K562 (cell line): ENCODE data around the gene GRK1. TPM values are rescaled to one million over a fixed set of nuclear protein-coding genes. Genes with fewer than 3 reads are reported as not detected.

Experiments used
- ATAC-seq: fragments of 200-7000 bp; cut with Tn5 transposase; 3 replicates; pipeline ENCODE4 v1.9.1; 2020; ENCODE audit warnings: moderate library complexity
- BruUV-seq: library from RNA; stranded (reverse); fragments of 400-500 nt; replicated peaks from 2 replicates; lab custom pipeline; 2021; lab: Mats Ljungman, UMichigan
- CTCF ChIA-PET: fragments of 300-600 bp; formaldehyde crosslinking; extraction: SDS; loops from one replicate; lab custom pipeline; 2021; ENCODE audit warnings: low intra/inter-chr PET ratio; lab: Yijun Ruan, JAX
- POLR2A ChIA-PET: fragments of 300-600, 350-650 bp; sonication (Branson Sonifier 250); formaldehyde crosslinking; extraction: SDS; loops from one replicate; lab custom pipeline; 2021; ENCODE audit warnings: antibody characterized with exemption, inconsistent platforms; lab: Yijun Ruan, JAX
- DNase-seq, 4 experiments: peaks; one replicate each; pipeline versions ENCODE4 v3.0.0 to v3.0.0-alpha.2; 2011 to 2018; ENCODE audit warnings: low spot score in 3 of 4, mixed read lengths in 3 of 4; ENCODE audit errors: extremely low read depth in 1 of 4
- FAIRE-seq: peaks from 2 replicates; lab custom pipeline; 2011; peaks lifted over from hg19 to GRCh38; lab: Jason Lieb, UNC
- H2AFZ ChIP-seq: 2 replicates; pipeline ENCODE4 v1.6.0; 2011; ENCODE audit warnings: low read depth, low read length, control low read depth, inconsistent platforms
- H3K27ac ChIP-seq: fragments of 200-600 bp; 3 replicates; pipeline ENCODE4 v1.8.0; 2011; ENCODE audit warnings: low read depth, mild to moderate bottlenecking, control low read depth, inconsistent platforms, low read length, moderate library complexity, mixed read lengths; ENCODE audit errors: extremely low read depth
- H3K27me3 ChIP-seq, 2 experiments: fragments of 300-600 bp in 1 of 2; 2 replicates in 1 of 2; 3 replicates in 1 of 2; pipeline versions ENCODE4 v1.6.0 to v1.8.0; 2011; ENCODE audit warnings: inconsistent platforms in 2 of 2, low read length in 2 of 2, mild to moderate bottlenecking in 1 of 2, mixed read lengths in 1 of 2, moderate library complexity in 1 of 2; ENCODE audit not compliant: control insufficient read depth in 2 of 2, insufficient read depth in 2 of 2
- H3K36me3 ChIP-seq: fragments of 300-600 bp; 3 replicates; pipeline ENCODE4 v1.8.0; 2011; ENCODE audit warnings: mild to moderate bottlenecking, low read length, inconsistent platforms; ENCODE audit not compliant: control insufficient read depth, insufficient read depth
- H3K4me1 ChIP-seq, 2 experiments: fragments of 200-600 bp in 1 of 2; replicated peaks in 1 of 2; 2 replicates in 1 of 2; 3 replicates in 1 of 2; pipeline versions ENCODE4 v1.5.1 to v1.8.0; 2011; ENCODE audit warnings: inconsistent platforms in 2 of 2, low read length in 2 of 2, mild to moderate bottlenecking in 1 of 2, mixed read lengths in 1 of 2, moderate library complexity in 1 of 2; ENCODE audit not compliant: control insufficient read depth in 2 of 2, insufficient read depth in 2 of 2
- H3K4me2 ChIP-seq: 2 replicates; pipeline ENCODE4 v1.6.1; 2011; ENCODE audit warnings: low read length, control low read depth, inconsistent platforms, mixed read lengths; ENCODE audit not compliant: insufficient read depth
- H3K4me3 ChIP-seq: fragments of 200-600 bp; sonication (generic), shearing (Covaris generic); 2 replicates; pipeline ENCODE4 v1.5.1; 2016; ENCODE audit warnings: control low read depth, inconsistent platforms
- H3K79me2 ChIP-seq: fragments of 200-600 bp; 3 replicates; pipeline ENCODE4 v1.8.0; 2011; ENCODE audit warnings: low read length, inconsistent platforms; ENCODE audit not compliant: control insufficient read depth, insufficient read depth
- H3K9ac ChIP-seq, 2 experiments: 2 replicates each; pipeline versions ENCODE4 v1.6.0 to v1.6.1; 2011; ENCODE audit warnings: low read depth in 2 of 2, low read length in 2 of 2, control low read depth in 1 of 2, inconsistent platforms in 1 of 2, mild to moderate bottlenecking in 1 of 2, mixed read lengths in 1 of 2; ENCODE audit not compliant: insufficient read depth in 1 of 2
- H3K9me1 ChIP-seq: one replicate; pipeline ENCODE4 v1.6.0; 2011; ENCODE audit warnings: inconsistent platforms, mild to moderate bottlenecking, low read length, moderate library complexity; ENCODE audit not compliant: control insufficient read depth, insufficient read depth
- H3K9me3 ChIP-seq: replicated peaks from 2 replicates; pipeline ENCODE4 v1.5.1; 2011; ENCODE audit warnings: low read depth, low read length, inconsistent platforms; ENCODE audit not compliant: control insufficient read depth, insufficient read depth
- H4K20me1 ChIP-seq: replicated peaks from 2 replicates; pipeline ENCODE4 v1.6.1; 2011; ENCODE audit warnings: low read length, inconsistent platforms, mixed read lengths; ENCODE audit not compliant: control insufficient read depth, insufficient read depth
- CHD7 ChIP-seq: fragments of 200-600 bp; sonication (generic); IDR thresholded peaks from one replicate; pipeline ENCODE4 v1.6.1; 2012; ENCODE audit warnings: mild to moderate bottlenecking, low read depth, low read length, inconsistent platforms
- HMG20A ChIP-seq: fragments of 450-650 bp; formaldehyde crosslinking; conservative IDR thresholded peaks from 2 replicates; pipeline ENCODE4 v1.4.0; 2020; ENCODE audit warnings: mild to moderate bottlenecking, mixed read lengths
- NCOA6 ChIP-seq: fragments of 450-650 bp; IDR thresholded peaks from 2 replicates; pipeline ENCODE4 v1.6.1; 2017; ENCODE audit warnings: mild to moderate bottlenecking
- NFATC3 ChIP-seq: fragments of 450-650 bp; IDR thresholded peaks from 2 replicates; pipeline ENCODE4 v1.6.1; 2017; ENCODE audit warnings: mild to moderate bottlenecking
- RBM25 ChIP-seq: fragments of 200-400 bp; formaldehyde crosslinking; IDR thresholded peaks from 2 replicates; pipeline ENCODE4 v1.6.1; 2018; ENCODE audit warnings: low read length, low read depth, moderate library complexity; ENCODE audit not compliant: severe bottlenecking
- RUNX1 ChIP-seq: sonication (generic); IDR thresholded peaks from 2 replicates; pipeline ENCODE4 v1.6.1; 2016; ENCODE audit warnings: antibody characterized with exemption, low read depth
- SETDB1 ChIP-seq: IDR thresholded peaks from one replicate; pipeline ENCODE4 v1.6.1; 2012; ENCODE audit warnings: low read length, control low read depth, inconsistent platforms
- SRSF7 ChIP-seq: fragments of 200-400 bp; formaldehyde crosslinking; optimal IDR thresholded peaks from 2 replicates; pipeline ENCODE3; 2017; ENCODE audit warnings: mild to moderate bottlenecking, low read depth, low read length
- SUPT5H ChIP-seq: fragments of 450-650 bp; IDR thresholded peaks from 2 replicates; pipeline ENCODE4 v1.6.1; 2016
- WHSC1 ChIP-seq: IDR thresholded peaks from one replicate; pipeline ENCODE4 v1.6.1; 2012; ENCODE audit warnings: low read length, control low read depth, inconsistent platforms
- ZNF655 ChIP-seq: fragments of 250-450 bp; sonication (Bioruptor Pico); IDR thresholded peaks from 2 replicates; pipeline ENCODE4 v1.5.0; 2021
- WGBS: fragments of 100-300 bp; shearing (Covaris generic); methylation state at CpG from one replicate; pipeline ENCODE4 v1.1.6; 2016; ENCODE audit warnings: low coverage, mixed read lengths; ENCODE audit not compliant: insufficient coverage; ENCODE audit errors: missing lambda C conversion rate; 5-methylcytosine and 5-hydroxymethylcytosine counted together
- in situ Hi-C: fragments of 300-500 bp; cut with MboI; formaldehyde crosslinking; loops from 4 replicates; pipeline ENCODE4 v1.15.0; 2018; ENCODE audit warnings: inconsistent platforms, mixed read lengths
- intact Hi-C: fragments of 100-400 bp; cut with micrococcal nuclease; formaldehyde crosslinking; loops from 2 replicates; pipeline ENCODE4 v1.14.2; 2022
- polyA plus RNA-seq, 8 experiments: library from polyadenylated mRNA; depleted of rRNA in 4 of 8; stranded (reverse) in 5 of 8; unstranded in 3 of 8; fragments of >200 nt; fragmentation: Nextera tagmentation in 2 of 8; fragmentation: Illumina TruSeq in 1 of 8; extraction: Ambion mirVana in 2 of 8; extraction: Trizol in 1 of 8; gene quantifications; 2 replicates each; pipeline versions ENCODE4 v1.2.1 to v1.2.3, GENCODE V29; 2011 to 2014; ENCODE audit warnings: inconsistent platforms in 1 of 8, missing spikeins in 1 of 8
- total RNA-seq, 7 experiments: library from RNA; depleted of rRNA in 6 of 7; stranded (reverse); fragments of >200 nt in 6 of 7; fragmentation: Illumina TruSeq in 2 of 7; extraction: Trizol in 2 of 7; gene quantifications; 2 replicates each; pipeline versions ENCODE4 v1.2.1 to v1.2.3, GENCODE V29; 2011 to 2021; ENCODE audit warnings: low replicate concordance in 1 of 7

Gene GRK1
- total and polyA plus RNA-seq, 9 of the 15 experiments (the other 6 are each of a cell fraction or from before 2014, with no cell fraction given), result 0.09 TPM; not detected in 8

- H3K9me3 ChIP-seq, result no peaks in the 10 kb centered on the region; the same call in 1 of the 2 replicates
- peaks cover 17 to 50% of the 10 kb centered on the region in 2 experiments for H3K27me3 ChIP-seq
- H3K27ac ChIP-seq, result no peak overlapping the region
- in situ Hi-C loops (no loop called here), intact Hi-C loops (no loop called here)
- no peak overlapping the region for H3K4me3 ChIP-seq
- no peak overlapping the region for H3K9ac ChIP-seq
- ChIA-PET POLR2A (no interaction called here), CTCF (no interaction called here)
- no peaks in the 10 kb centered on the region for H3K9me1 ChIP-seq
- ATAC-seq (no peak), DNase-seq (no peak), FAIRE-seq (no peak)
- no peaks in the 10 kb centered on the region for H3K36me3 ChIP-seq
- no peak overlapping the region for H3K4me2 ChIP-seq
- no peaks in the 10 kb centered on the region for H3K79me2 ChIP-seq
- H2AFZ ChIP-seq, result no peak overlapping the region
- H4K20me1 ChIP-seq, result 0 out of 2 replicates have a peak, but pooled peaks cover 5% of the 10 kb centered on the region
- WGBS, result 4% methylated on average over 3 of the region's 8 CpGs
- H3K4me1 ChIP-seq, result peaks cover 3 to 8% of the 10 kb centered on the region in 2 experiments; a peak in 4 of 5 replicates
- BruUV-seq, result no TSS peak
- TF ChIP-seq HMG20A (CRISPR knock-in tag) (no peak), WHSC1 (no peak), NFATC3 (no peak), ZNF655 (CRISPR knock-in tag) (no peak), RUNX1 (no peak), NCOA6 (no peak), SETDB1 (no peak), CHD7 (no peak), SRSF7 (no peak), SUPT5H (no peak), RBM25 (no peak)
These were observed 103.4 kb downstream of the GRK1 start for GRCh38 chr13:113770441-113770840.
